Fibroblast of skin of left quadriceps (primary cell): ENCODE data around the gene FRMD4A.
"Not testable (repeated sequence)": the region's sequence is repeated elsewhere in the genome, so short reads cannot be mapped to it uniquely, and the experiment has no call there.

Experiments
- DNase-seq, 2 experiments: peaks; one replicate each; pipeline ENCODE4 v3.0.0-alpha.2; 2013; ENCODE audit warnings: low read depth in 2 of 2

FRMD4A gene

DNA sequence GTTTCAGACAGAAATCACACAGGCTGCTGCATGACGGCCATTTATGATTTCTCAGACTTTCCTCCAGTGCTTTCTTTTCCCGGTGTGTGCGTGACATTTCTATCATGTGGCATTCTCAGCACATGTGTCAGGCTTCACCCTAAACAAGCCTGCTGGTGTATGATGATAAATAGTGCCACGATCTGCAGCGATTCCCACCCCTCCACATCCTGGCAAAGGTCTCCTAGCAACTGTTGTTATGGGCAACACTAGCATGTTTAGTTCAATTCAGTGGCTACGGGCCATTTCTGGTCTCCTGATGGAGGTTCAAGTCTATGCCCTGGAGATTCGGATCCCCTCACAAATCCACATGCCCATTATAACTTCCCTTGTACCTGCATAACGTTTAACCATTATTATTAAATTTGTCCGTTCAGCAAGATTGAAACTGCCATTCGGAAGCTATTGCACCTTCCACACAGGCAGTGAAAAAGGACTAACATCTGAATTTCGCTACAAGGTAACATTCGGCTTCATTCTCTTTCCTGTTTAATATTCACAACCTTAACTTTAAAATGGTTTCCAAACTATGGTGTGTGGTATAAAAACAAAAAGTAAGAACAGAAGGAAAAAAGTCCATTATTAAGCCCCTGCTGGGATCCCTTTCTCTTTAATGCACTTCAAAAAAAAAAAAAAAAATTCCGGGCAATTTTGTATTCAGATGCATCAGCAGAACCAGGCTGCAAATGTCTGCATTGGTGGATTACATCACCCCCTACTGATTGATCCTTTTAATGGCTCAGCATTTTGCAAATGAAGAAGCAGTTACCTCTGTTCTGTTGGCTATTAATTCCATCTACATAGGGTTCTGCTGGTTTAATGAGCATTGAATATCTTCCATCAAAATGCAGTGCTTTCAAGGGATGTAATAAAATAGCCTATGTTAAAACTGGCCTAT lies 90.2 kb downstream of the FRMD4A start:
- no peak for DNase-seq

DNA sequence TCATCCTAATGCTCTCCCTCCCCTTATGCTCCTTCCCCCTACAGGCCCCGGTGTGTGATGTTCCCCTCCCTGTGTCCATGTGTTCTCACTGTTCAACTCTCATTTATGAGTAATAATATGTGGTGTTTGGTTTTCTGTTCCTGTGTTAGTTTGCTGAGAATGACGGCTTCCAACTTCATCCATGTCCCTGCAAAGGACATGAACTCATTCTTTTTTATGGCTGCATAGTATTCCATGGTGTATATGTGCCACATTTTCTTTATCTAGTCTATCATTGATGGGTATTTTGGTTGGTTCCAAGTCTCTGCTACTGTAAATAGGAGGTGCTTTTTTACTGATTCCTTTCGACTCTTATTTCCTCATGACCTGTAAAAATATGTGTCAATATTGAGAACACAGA lies 92.1 kb downstream of the FRMD4A start:
- not testable (repeated sequence) for DNase-seq

DNA sequence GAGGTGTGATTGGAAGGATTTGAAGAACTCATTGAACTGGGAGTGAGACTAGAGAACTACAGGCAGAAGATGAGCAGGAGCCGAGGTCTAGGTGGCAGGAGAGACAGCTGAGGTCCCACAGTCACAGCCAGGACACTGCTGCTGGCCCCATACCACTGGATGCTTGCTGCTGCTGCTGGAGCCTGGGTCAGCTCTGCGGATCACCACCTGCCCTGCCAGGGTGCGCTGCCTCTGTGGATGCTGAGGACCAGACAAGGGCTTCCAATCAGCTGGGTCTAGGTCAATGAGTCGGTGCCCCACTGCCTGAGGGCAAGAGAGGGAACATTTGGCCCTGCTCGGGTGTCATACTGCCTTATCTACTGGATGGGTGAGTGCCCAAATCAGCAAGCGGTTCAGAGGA lies 94.4 kb downstream of the FRMD4A start:
- DNase-seq, result no peak

DNA sequence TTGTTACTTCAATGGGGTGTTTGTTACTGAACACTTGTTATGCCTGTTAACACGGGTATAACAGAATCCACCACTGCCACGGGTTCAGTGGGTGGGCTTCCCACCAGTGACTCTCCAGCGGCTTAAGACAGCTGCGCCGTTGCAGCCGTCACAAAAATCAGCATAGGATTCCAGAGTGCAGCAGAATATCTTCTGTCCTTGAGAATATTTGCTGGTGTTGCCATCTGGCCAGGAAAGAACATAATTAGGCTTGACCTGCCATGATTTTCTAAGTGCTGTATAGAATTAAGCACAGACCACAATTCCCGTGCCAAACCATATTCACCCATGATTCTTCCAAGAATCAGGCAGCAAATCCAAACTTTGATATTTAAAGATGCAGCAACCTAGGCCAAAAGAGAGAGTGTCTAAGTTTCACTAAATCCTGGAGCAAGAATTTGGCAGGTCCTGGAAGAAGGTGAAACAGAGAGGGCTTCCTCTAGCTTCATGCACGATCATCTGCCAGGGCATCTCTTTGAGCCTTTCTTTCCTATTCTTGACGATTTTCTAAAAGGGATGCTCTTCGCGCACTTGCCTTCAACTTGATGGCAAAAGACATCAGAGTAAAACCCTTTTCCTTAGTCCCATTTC lies 95.0 kb downstream of the FRMD4A start:
- no peak for DNase-seq

DNA sequence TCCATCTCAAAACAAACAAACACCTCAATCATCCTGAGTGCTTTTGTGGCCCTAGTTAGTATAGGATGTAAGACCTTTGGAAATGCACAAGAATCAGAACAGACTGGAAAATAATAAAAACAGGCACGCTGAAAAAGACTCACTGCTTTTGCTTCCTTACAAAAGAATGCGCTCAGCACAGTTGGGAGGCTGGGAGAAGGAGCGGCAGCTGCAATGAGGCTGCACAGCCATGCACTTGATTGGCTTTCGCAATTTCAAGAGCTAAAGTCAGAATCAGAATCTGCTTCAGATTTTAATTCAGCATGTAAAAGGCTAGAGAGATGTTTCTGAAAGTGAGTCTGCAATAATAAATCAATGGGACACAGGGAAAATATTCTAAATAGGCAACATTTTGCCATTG lies 97.2 kb downstream of the FRMD4A start:
- no peak for DNase-seq

DNA sequence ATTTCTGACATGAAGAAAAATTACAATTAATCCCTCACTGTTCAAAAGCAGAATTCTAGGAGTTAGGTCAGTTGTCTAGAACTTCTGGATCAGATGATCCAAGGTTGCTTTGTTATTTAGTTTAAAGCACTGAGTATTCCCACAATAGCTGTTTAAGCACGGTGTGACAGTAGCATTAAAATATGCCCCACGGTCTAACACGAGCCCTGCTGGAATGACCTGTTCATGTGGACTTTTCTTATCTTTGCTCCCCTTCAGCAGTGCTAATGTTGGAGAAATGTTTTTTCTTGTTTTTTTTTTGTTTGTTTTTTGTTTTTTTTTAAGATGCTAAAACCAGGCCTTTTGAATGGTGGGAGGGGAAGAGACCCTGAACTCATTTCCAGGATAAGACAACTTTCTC lies 101.9 kb downstream of the FRMD4A start:
- not testable (repeated sequence) for DNase-seq

DNA sequence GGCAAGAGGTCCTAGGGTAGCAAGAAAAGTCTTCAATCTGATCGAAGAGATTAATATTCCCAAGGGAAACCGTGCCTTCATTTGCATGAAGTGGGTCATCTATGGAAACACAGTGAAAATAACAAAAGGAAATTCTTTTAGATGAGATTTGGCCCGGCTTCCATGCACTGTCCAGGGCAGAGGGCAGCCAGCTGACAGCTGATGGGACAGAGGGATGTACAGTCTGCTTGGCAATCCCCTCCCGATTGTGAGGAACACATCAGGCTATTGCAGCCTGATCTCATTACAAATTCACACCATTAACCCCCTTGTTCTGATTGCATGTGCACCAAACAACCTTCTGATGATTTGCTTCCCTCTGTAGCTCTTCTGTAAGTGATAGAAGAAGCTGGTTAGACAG lies 105.3 kb downstream of the FRMD4A start:
- no peak for DNase-seq

DNA sequence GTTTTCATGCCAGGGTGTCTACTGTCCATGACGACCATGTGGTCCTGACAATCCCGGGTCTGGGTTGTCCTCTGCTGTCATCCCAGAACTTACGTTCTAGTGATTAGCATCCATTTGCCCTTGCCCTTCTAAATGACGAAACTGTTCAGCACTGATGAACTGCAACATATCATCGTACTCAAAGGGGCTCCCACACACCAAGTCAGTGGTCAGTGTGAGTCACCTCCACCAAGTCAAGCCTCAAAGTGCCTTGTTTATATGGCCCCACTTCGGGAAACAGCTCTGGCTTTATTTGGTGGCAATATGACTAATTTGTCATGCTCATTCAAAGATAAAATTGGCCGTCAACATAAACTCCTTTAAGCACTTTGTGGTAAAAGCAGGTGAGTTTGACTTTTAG lies 110.7 kb downstream of the FRMD4A start:
- DNase-seq, result no peak

DNA sequence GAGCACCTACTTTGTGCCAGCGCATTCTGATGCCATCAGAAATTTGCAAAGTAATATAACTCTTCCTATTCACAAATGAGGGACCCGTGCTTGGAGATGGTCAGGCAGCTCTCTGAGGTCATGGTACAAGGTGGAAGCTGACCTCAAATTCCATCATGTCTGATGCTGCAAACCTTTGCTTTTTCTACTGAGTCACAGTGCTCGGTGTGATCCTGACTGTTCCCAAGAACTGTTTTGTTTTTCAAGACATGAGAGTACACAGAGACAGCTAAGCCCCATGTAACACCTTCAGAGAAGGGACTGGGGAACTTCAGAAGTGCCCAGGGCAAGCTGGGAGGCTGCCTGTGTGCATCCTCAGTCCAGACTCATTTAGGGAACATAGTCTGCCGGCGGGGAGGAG lies 111.3 kb downstream of the FRMD4A start:
- no peak for DNase-seq

DNA sequence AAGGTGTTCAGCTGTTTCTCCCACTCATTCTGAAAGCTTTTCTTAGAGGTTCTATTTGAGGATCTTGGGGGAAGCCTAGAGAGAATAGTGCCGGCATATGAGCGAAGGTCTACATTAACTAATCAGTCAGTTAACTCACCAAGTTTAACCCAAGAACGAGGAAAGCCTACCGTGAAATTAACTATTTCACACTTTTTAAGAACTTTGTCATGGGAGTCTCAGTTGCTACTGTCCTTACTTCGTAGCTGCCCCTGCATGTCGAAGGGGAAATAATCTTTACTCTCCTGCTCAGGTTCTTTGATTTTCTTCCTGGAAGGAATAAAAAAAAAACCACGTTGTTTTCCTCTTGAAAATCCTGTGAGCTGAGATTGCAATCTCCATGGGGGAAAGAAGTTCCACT lies 115.1 kb downstream of the FRMD4A start:
- DNase-seq, result no peak

DNA sequence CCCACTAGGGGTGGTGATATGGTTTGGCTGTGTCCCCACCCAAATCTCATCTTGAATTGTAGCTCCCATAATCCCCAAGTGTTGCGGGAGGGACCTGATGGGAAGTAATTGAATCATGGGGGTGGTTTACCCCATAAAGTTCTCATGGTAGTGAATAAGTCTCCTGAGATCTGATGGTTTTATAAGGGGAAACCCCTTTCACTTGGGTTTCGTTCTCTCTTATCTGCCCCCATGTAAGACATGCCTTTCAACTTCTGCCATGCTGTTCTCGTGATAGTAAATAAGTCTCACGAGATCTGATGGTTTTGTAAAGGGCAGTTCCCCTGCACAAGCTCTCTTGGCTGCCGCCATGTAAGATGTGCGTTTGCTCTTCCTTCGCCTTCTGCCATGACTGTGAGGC lies 117.0 kb downstream of the FRMD4A start:
- not testable (repeated sequence) for DNase-seq

DNA sequence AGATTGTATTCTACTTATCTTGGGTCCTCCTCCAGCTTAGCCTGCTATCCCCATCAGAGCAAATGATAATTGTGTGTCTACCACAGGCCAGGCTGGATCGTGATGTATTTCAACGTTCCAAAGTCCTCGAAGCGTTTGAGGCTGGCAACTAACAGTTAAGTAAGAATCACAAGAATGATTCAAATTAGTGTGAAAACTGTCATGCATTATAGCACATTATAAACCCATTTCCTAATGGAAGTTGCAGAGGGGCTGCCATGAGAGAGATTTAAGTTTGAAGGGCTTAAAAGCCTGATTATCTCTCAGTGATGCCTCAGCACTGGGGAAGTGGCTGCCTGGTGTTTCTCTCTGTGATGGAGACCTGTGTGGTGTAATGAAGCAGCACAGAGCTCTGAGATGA lies 119.1 kb downstream of the FRMD4A start:
- no peak for DNase-seq

DNA sequence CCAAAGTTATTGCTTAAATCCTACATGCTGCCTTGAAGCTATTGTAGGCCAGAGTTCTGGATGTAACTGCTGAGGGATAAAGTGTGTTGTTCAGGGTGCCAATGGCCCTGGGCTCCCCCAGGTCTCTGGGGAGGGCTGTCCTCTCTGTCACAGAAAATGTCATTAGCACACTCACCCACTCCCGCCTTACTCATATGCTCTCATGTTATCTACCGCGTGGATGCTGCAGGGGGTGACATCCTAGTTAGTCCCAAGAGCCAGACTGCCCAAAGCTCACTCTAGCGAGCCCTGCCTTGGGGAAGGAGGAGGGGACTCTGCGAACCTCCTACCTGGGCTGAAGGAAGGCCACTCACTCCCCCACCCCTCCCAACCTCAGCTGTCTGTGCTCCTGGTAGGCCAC lies 122.5 kb downstream of the FRMD4A start:
- DNase-seq, result no peak

DNA sequence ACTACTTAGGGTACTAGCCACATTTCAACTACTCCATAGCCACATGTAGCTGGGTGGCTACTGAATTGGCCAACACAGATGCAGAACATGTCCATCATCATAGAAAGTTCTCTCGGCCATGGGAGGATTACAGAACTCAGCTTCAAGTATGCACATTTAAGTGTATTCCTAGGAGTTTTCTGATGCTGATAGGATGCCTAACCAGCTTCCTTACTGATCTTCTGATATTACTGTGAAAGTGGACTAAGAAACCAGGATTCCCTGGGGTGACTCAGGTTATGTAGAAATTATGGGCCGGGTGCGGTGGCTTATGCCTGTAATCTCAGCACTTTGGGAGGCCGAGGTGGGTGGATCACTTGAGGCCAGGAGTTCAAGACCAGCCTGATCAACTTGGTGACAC lies 125.5 kb downstream of the FRMD4A start:
- no peak for DNase-seq

DNA sequence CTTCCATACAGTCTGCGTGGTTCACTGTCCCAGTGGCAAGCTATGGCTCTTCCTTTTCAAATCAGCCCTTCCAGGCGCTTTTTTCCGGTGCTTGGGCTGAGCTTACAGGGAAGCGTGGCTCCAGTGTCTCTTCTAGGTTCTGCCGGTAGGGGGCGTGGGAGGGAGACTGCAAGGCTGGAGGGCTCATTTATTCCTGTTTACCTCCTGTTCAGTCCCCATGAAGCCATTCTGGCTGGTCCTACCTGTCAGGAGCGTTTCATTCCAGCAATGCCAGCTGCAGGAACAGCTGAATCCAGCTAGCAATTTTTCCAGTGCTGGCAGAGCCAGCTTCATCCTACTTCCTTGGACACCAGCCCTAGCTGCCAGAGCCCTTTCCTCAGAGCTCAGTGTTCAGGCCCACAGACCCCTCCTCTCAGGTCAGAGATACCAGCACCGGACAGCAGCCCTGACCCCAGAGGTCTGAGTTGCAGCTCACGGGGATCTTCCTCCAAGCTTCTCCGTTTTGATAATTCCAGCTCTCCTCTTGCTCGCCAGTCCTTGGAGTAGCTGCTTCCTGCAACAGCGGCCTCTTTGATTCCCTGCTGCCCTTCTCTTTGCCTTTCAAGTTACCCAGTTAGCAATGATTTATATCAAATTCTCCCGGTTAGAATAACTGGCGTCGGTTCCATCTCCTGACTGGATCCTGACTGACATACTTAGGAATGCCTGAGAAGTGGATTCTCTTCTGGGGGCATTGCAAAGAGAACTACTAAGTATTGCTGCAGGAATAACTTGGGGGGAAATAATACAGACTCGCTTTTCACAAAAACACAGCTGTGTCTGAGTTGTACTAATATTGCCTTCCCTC lies 129.8 kb downstream of the FRMD4A start:
- DNase-seq, result no peak

DNA sequence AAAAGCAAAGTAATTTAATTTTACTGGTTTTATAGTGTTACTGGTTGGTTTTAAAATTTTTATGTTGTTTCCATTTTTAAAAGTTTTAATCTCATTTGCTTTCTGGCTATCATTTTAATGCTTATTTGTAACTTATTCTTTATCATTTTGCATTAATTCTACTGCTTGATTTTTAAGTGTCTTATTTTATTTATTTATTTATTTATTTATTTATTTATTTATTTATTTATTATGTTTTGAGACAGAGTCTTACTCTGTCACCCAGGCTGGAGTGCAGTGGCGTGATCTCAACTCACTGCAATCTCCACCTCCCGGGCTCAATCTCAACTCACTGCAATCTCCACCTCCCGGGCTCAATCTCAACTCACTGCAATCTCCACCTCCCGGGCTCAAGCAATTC lies 131.6 kb downstream of the FRMD4A start:
- not testable (repeated sequence) for DNase-seq

DNA sequence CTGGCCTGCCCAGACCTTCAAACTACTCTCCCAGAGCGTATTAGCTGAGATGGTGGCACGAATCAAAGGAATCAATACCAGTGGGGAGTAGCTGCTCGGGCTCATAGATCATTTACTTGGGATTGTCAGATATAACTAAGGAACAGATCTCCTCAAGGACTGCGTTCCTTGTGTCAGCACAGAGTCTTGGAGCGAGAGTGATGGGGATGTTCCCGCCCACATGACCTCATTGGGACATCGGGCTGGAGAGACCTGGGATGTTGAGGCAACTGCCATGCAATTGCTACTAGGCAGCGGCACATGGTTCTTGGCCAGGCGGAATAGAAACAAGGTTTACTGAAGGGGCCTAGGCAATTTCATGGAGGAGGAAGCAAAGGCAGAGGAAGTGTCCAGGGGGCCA lies 132.6 kb downstream of the FRMD4A start:
- no peak for DNase-seq

DNA sequence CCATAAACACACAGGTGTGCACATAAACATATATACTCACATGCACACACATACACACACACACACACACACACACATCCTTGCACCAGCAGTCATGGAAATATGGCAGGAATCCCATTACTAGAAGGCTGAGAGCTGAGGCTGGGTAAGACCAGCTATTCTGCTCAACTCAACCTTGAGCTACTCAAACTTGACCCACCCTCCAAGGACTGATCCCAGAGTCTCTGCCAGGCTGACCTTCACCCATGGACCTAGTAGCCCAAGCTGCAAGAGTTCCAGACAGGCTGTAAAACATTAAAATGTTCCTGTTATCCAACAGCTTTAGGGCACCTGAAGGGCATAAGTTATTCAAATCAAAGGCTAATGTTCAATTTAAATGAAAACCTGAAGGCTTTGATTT lies 134.6 kb downstream of the FRMD4A start:
- no peak for DNase-seq

DNA sequence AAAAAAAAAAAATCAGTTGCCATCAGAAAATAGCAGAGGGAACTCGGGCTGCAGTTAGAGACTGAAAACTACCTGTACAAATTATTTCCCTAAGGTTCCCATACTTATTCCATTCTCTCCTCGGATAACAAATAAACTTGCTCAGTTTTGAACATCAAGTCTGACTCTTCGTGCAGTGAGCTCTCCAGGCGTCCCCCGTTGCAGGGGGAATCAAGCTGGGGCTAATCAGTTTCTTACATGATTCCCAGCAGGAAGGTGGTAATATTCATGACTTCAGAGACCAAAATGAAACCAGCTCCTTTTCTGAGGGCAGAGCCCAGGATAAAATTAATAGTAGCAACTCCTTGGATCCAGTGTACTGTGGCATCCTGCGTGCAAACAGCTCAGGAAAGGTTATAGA lies 135.3 kb downstream of the FRMD4A start:
- DNase-seq, result no peak

DNA sequence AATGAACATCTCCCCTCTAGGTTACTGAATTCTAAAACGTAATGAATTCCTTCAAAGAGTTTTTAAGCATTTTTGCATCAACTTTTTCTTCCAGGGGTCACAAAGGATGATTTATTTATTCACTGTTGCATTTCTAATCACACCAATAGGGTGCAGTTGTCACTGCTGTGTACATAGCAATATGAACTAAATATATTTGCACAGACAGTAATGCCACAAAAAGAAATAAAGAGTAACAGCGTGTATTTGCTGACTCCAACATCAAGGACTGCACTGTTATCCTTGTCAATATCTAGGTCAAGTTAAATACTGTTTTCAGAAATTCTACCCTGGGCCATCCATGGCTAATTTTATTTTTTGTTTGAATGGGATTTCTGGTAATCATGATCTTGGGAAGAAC lies 138.0 kb downstream of the FRMD4A start:
- DNase-seq, result no peak

DNA sequence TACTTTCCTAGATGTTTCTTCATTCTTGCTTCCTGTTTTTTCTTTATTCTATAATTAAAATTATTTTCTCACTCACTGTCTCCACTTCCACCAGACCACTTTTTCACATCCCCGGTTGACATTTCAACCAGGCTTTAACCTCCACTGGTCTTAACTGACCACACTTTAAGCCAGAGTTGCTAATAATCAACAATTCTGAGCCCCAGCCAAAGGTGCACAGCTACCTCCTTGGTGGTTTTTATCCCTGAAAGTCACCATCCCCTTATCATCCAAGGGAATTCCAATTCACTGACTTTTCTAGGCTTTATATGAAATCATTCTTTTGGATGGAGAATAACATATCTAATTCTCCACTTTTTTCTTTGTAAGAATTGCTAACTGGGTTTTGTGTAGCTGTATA lies 138.9 kb downstream of the FRMD4A start:
- DNase-seq, result no peak

DNA sequence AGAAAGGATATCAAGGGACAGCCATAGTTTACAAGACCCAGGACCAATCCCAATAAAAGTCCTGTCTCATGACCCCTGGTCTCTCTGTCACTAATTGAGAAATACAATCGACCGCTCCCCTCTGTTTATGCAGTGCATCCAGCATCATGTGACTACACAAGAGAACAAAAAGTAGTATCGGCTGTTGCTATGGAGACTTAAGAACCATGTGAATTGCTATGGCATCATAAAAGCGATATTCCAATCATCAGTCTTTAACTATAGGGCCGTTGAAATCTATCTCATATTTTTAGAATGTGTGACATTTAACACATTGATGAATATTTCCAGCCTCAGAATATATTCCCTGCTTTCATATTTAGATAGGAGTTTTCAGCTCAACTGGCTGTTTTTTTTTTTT lies 139.3 kb downstream of the FRMD4A start:
- DNase-seq, result no peak
